GM21786 (cell line): ENCODE data around the gene GZF1.

ENCODE experiments used
- ATAC-seq: cut with Tn5 transposase; IDR thresholded peaks from one replicate; pipeline ENCODE4 v1.9.1; 2021; ENCODE audit not compliant: unreplicated experiment

GZF1 gene

DNA sequence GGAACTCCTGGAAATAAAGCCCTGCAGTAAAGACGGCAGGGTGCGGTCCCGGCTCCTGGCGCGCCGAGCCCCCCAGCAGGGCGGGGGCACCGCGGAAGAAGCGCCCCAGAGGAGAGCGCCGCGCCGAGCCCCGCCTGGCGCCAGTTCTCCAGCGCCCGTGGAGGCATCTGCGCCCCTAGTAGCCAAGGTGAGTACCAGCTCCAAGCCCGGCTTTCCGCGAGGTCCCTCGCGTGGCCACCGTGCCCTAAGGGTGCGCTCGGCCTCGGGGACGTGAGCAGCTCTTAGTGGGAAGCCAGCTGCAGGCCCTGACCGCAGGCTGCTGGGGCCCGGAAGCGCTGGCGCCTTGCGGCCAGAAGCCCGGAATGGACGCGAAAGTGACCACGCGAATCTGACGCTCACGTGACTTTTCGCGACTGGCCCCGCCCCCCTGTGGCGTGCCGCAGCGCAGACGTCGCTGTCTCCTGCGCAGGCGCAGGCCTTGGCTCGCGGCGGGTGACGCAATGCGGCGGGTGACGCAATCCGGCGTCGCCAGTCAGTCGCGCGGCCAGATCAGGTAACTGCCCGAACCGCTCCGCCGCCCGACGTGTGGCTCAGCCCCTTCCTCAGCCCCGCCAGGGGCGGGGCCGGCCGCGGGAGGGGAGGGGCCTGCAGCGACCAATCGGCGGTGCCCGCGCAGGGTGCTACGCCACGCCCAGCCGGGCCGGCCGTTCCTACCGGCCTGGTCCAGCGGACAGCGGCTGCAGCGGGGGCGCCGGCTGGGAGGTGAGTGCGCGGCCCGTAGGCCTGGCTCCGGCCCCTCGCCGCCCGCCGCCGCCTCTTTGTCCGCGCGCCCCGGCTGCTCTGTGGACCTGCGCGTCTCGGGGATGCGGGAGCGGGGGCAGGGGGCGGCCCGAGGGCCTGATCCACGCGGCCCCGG, at the start of gene GZF1:
TSS of gene GZF1 (plus strand) at position 707 of the 916 bp plus-strand sequence. CDS start 2,202 bp downstream, outside the sequence.
- peak; percentile 55 for ATAC-seq

GRCh38 chr20:23313271-23313670, 48.7 kb upstream of the GZF1 start:
- no peak for ATAC-seq

- no peak for ATAC-seq
Measured at GRCh38 chr20:23314699-23315098, 47.3 kb upstream of the GZF1 start.

DNA sequence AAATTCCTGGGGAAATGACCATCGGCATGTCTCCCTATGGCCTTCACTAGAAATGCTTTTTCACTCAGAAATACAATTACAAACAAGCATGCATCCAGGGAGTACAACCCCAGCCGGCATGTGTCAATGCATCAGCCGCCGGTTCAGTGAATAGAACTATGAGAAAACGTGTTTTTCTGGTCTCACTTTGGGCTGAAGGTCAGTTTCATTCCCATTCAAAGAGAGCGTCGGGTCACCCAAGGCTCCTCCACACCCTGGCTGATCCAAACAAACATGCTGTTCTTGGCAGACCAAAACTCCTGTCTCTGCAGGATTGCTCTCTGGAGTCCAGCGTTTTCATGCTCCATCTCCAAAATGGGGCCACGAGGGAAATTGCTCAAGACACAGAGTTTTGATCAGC, 46.9 kb upstream of the GZF1 start:
- no peak for ATAC-seq

DNA sequence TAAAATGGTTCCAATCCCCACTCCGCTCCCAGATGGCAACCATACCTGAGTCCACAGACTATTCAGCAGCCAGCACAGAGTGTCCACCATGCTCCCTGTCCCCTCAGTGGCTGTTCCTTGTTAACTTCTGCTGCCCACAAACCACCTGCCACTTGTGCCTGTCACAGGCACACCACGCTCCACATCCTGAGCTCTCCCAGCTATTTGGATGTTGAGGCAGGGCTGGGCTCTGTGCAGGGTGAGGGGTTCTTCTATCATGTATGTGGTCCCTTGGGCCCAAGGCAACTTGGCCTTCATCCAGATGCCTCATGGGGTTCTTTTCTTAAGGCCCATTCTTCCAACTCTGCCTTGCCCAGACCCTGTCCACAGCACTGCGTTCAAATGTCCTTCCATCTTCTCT, 45.4 kb upstream of the GZF1 start:
- ATAC-seq = no peak

- no peak for ATAC-seq
Measured at GRCh38 chr20:23317081-23317480, 44.9 kb upstream of the GZF1 start.

- ATAC-seq = no peak
Measured at GRCh38 chr20:23318347-23318746, 43.6 kb upstream of the GZF1 start.

DNA sequence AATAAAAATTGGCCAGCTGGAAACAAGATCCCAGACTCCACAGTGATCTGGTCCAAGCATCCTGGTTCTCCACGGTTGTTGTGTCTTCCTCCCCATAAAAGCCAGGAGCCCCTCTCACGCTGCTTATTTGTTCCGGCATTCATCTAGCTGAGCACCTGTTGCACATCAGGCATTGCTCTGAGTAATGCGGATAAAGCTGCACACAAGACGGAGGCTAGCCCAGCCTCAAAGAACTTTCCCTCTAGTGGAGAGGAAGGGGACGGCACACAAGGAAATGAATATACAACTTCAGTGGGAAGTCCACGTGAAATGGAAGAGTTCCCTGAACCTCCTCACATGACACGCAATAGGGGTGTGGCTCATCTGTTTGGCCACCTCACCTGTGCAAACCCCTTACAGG, 41.7 kb upstream of the GZF1 start:
- ATAC-seq = no peak

DNA sequence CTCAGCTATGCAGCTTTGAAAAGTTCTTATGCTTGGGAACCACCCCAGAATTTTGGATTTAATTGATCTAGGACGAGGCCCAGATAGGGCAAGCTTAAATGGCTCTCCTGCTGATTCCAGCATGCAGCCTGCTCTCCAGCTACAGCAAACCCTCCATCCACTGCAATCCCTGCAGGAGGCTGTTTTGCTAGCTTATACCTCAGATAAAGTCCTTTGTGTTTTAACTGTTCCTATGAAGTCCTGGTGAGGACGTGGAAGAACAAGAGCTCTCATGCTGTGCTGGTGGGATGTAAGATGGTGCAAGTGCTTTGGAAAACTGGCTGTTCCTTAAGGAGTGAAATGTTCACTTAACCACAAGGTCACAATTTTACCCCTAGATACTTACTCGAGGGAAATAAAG, 36.9 kb upstream of the GZF1 start:
- ATAC-seq = no peak

GRCh38 chr20:23326774-23327173, 35.2 kb upstream of the GZF1 start:
- ATAC-seq = no peak

DNA sequence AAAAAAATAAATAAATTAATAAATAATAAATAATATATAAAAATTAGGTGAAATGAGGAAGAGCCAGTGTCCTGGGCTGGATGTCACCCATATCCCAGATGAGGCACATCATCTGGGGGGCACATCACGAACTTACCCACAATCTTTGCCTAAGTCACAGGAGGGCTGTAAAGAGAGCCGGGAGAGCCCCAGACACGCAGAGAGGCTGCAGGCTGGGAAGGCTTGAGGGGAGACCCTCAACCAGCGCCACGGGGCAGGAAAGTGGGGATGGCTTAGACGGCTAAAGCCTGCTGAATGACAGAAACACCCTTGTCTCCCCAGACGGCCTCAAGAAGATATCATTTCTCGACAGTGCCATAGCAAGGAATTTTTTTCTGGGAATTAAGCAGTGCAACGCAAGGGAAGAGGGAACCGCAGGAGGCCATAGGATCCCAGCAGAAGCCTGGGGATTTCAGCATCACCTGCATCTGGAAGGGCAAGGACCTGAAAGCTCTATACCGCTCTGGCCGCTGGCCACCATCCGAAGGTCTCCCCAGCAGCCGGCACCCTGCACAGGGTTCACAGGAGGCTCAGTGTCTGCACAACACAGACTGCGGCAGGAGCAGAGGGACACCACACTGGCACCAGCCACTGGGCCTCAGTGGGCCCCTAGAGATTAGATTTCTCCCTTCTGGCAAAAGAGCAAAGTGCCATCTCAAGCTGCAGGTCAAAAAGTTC, 34.2 kb upstream of the GZF1 start:
- no peak for ATAC-seq

GRCh38 chr20:23331450-23332350, 30.3 kb upstream of the GZF1 start:
- ATAC-seq = no peak

DNA sequence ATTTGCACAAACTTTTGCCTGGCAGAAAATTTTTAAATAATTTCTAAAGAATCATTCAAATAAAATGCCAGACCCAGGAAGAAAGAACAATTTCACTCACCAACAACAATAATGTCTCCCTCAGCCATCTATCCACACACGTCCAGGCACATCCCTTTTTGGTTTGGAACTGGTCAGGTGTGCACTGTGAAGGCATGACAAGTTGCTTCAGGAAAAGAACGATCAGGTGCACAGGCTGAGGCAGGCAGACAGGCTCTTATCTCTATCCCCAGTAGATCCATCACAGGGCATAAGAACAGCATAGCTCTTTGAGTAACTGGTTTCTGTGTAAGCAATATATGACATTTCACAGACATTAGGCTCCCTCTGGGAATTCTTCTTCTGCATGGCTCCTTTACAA, 29.5 kb upstream of the GZF1 start:
- no peak for ATAC-seq

DNA sequence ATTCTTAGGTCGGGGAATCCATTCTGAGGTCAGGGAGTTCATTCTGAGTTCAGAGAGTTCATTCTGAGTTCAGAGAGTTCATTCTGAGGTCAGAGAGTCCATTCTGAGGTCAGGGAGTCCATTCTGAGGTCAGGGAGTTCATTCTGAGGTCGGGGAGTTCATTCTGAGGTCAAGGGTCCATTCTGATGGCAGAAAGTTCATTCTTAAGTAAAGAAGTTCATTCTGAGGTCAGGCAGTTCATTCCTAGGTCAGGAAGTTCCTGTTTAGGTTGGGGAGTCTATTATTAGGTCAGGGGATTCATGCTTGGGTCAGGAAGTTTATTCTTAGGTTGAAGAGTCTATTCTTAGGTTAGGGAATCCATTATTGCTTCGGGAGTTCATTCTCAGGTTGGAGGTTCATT, 27.9 kb upstream of the GZF1 start:
- ATAC-seq = no peak

GRCh38 chr20:23335521-23335920, 26.5 kb upstream of the GZF1 start:
- ATAC-seq = no peak

- no peak for ATAC-seq
Measured at GRCh38 chr20:23336476-23336875, 25.5 kb upstream of the GZF1 start.

DNA sequence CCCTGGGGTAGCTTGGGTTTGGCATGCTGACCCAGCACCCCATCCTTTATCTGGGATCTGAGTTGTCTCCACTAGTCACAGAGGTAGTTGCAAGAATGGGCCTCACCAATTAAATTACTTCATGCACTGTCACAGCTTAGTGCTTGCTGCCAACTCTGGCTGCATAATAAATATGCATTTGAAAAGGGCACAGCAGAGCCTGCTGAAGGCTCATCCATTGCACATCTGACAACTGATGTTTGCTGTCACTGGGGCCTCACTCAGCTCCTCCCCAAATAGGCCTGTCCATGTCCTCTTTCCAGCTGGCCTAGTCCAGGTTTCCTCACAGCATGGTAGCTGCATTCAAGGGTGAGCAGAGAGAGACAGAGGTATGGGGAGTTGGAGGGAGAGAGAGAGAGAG, 24.7 kb upstream of the GZF1 start:
- ATAC-seq = no peak

GRCh38 chr20:23339986-23340385, 22.0 kb upstream of the GZF1 start:
- no peak for ATAC-seq

- no peak for ATAC-seq
Measured at GRCh38 chr20:23340524-23340923, 21.5 kb upstream of the GZF1 start.

DNA sequence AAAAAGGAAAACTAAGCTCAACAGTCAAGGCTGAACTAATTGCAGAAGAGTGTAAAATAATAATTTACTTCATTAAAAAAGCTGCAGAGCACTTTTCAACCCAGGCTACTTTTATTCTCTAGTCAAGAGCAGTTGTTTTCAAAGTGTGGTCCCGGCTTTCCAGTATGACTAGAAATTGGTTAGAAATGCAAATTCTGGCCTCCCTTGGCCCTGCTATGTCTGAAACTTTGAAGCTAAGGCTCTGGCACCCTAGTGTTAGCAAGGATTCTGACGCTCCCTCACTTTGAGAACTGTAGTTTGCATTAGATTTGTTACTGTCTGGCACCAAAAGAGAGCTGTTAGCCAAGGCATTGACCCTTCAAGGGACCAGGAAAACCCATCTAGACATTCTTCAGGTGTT, 20.9 kb upstream of the GZF1 start:
- no peak for ATAC-seq

- no peak for ATAC-seq
Measured at GRCh38 chr20:23343590-23343989, 18.4 kb upstream of the GZF1 start.
